ENCODE measurements around the gene KLF15. TPM values are rescaled to one million over a fixed set of nuclear protein-coding genes. Genes with fewer than 3 reads are reported as not detected.

KLF15 gene
- total RNA-seq (2014; rRNA removed; shearing (Covaris generic); ENCODE audit: low replicate concordance), result 0.22 and 0.26 TPM in 2 replicates

GRCh38 chr3:126357295-126358037, at the start of gene KLF15:
TSS of gene KLF15 (minus strand) at chr3:126357408. CDS start at chr3:126352922, 4,486 bp downstream.
- Histone ChIP-seq H3K36me3 (no peaks in the 10 kb centered on the region), H3K4me3 (peak within 1 kb of the TSS; percentile 38), H3K27me3 (peaks cover 20% of the 10 kb centered on the region), H3K9me3 (no peaks in the 10 kb centered on the region)
- DNase-seq, result peak; percentile 83

DNA sequence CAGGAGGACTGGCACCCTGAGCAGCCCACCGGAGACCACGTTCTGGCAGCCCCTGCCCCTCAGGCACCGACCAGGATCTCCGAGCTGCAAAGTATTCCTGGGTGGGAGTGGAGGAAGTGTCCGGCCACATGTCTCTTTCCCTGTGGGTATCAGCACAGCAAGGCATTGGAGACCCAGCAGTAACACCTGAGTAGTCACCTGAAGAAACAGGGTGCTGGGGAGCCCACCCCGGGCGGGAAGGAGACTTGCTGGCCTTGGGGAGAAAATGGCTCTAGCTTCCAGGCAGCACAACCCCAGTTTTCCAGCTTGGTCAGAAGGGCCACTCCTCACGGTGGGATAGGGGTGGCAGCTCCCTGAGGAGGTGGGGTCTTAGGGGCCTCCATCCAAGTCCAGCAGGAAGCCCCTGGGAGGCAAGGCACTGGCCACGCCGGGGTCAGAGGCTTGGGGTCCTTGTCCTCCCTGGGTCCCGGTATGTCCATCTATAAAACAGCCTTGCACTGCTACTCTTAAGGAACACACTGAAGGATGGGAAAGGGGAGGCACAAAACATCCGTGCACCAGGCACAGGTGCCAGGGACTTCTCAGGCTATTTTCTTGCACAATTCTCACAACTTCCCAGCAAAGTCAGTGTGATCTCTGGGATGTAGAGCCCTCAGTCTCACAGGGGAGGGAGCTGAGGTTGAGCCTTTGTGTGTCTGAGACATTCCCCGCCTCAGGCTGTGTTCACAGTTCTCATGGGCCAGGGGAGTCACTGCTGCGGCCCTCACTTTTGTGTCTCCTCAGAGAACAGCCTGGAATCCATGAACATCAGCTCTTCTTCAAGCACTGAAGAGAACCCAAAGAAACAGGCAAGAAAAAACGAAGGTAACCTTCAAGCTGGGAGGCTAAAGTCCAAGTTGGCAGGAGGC, 49.4 kb upstream of the KLF15 start:
- DNase-seq, result no peak
- no peak overlapping the region for H3K4me3 ChIP-seq
- H3K9me3 ChIP-seq, result no peaks in the 10 kb centered on the region
- no peaks in the 10 kb centered on the region for H3K36me3 ChIP-seq
- peaks cover 6% of the 10 kb centered on the region for H3K27me3 ChIP-seq

DNA sequence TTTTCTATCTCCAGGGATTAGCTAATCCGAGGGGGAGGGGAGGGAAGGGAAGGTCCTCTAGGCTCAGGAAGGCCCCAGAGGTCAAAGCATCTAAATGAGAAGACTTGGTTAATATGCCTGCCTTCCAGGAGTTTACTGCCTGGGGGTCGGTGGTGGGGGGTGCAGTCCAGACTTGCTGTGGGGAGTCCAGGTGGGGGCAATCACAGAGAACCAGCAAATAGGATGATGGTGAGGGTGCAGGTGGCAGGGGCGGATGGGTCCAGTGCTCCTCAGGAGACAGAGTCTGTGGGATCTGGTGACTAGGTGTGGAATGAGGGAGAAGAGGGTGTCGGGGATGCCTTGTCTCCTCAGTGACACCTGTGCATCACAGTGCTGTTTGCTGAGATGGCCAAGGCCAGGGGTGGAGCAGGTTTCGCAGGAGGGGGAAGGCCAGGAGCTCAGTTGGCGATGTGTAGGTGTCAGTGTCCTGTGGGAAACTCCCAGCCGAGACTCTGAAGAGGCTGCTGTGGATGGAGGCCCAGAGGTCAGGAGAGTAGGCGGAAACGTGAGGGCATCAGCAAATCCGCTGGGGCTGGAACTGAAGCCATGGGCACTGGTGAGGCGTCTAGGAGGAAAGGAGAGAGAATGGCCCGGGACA, 45.6 kb upstream of the KLF15 start:
- H3K27me3 ChIP-seq, result no peaks in the 10 kb centered on the region
- H3K36me3 ChIP-seq, result no peaks in the 10 kb centered on the region
- H3K9me3 ChIP-seq, result no peaks in the 10 kb centered on the region
- no peak overlapping the region for H3K4me3 ChIP-seq
- DNase-seq, result no peak

DNA sequence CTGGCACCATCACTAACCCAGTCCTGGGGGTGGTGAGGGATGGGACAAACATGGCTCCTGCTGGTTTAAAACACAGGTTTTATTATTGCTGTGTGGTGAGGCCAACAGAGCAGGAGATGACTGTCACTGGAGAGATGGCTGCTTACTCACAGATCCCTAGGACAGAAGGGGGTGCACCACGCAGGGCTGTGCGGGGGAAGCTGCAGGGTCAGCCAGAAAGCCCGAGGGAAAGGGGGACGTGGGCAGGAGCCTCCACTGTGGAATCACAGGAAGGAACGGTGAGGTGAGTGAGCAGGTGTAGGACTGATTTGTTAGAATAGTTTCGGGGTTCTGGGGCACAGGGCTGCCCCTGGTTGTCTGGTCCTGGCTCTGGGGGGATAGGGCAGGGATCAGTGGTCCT, 45.0 kb upstream of the KLF15 start:
- DNase-seq, result no peak
- Histone ChIP-seq H3K27me3 (no peaks in the 10 kb centered on the region), H3K36me3 (no peaks in the 10 kb centered on the region), H3K4me3 (no peak overlapping the region), H3K9me3 (no peaks in the 10 kb centered on the region)

DNA sequence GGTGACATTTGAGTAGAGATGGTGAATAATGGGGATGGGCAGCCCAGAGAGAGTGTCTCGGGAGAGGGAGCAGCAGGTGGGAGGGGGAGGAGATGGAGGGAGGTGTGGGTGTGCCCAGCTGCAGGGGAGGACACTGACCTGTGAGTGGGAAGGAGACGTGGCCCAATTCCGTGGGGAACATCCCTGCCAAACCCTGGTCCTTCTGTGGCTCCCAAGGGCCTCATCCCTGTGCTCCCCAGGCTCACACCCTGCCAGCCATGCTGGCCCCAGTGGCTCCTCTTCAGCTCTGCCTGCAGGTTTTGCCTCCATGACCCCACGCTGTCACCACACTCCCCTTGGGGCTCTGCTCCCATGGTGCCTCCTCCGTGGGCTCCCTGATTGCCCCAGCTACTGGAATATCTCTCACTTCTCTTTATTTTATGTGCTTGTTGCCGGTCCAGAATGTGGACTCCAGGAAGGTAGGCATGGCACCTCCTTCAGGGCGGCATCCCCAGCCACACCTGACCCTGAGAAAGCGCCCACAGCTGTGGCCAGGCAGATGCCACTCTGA, 44.5 kb upstream of the KLF15 start:
- H3K9me3 ChIP-seq, result no peaks in the 10 kb centered on the region
- no peaks in the 10 kb centered on the region for H3K36me3 ChIP-seq
- no peaks in the 10 kb centered on the region for H3K27me3 ChIP-seq
- H3K4me3 ChIP-seq, result no peak overlapping the region
- no peak for DNase-seq

DNA sequence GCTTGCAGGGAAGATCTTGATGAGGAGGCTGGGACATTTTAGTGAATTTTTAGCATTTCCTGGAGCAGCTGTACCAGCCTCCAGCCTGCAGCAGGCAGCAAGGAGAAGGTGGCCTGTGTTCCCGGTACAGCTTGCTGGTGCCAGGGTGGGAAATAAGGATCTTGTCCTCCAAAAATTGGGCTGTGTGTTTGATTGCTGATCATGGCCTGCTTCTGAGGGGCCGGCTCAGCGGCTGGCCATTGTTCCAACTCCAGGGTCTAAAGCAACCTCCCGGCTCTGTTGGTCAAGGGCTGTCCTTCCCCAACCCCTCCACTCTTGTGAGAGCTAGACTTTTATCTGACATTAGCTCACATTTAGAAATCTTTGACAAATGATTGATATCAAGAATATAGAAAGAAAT, 42.5 kb upstream of the KLF15 start:
- H3K9me3 ChIP-seq, result no peaks in the 10 kb centered on the region
- no peak overlapping the region for H3K4me3 ChIP-seq
- DNase-seq, result no peak
- H3K36me3 ChIP-seq, result no peaks in the 10 kb centered on the region
- H3K27me3 ChIP-seq, result no peaks in the 10 kb centered on the region

DNA sequence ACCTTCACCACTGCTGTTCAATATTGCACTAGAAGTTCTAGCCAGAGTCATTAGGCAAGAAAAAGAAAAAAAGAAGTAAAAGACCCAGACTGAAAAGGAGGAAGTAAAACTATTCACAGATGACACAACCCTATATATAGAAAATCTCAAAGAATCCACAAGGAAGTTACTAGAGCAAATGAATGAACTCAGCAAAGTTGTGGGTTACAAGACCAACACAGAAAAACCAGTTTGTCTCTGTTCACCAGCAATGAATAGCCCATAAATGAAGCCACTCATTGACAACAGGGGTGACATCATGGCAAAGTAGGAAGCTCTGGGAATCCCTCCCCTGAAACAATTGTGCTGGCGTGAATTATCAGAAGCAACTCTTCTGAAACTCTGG, 42.1 kb upstream of the KLF15 start:
- no peaks in the 10 kb centered on the region for H3K27me3 ChIP-seq
- DNase-seq, result no peak
- no peaks in the 10 kb centered on the region for H3K9me3 ChIP-seq
- H3K36me3 ChIP-seq, result no peaks in the 10 kb centered on the region
- no peak overlapping the region for H3K4me3 ChIP-seq

DNA sequence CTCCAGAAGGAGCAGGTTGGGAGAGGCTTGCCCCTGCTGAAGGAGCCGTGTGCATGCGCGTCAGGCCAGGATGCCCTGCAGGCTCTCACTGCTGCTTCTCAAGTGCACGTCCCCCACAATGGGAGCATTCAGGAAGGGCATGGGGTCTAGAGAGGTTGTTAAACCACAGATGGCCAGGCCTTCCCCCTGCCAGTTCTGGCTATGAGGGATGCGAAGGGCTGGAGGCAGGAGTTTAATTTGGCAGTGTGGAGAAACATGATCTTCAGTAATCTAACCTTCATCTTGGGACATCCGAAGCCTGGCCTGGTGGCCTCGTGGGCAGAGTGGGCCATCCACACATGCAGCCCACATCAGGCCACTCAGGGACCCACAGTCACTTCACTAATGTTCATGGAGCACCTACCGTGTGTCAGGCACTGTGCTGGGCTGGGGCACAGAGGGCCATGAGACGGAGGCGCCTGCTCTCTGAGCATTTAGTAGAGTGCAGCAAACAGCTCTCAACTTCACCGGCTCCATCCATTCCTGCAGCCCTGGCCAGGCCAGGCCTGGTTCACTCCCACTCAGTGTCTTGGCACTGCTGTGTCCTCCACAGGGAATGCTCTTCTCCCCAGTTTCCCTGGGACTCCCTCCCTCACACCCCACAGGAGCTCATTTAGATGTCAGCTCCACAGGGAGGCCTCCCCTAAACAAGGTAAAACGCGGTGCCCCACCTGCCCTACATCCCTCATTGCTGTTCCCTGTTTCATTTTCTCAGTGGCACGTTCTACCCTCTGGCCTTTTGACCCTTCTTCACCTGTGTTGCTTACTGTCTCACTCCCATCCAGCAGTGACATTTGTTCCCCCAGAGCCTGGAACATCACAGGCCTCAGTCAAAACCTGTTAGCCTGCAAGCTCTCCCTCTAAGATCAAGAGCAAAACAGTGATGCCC, 41.5 kb upstream of the KLF15 start:
- Histone ChIP-seq H3K27me3 (no peaks in the 10 kb centered on the region; the same call in 1 of the 2 replicates), H3K9me3 (no peaks in the 10 kb centered on the region), H3K4me3 (no peak overlapping the region), H3K36me3 (no peaks in the 10 kb centered on the region)
- DNase-seq, result no peak

GRCh38 chr3:126397610-126398422, 40.6 kb upstream of the KLF15 start:
- H3K27me3 ChIP-seq, result no peaks in the 10 kb centered on the region; the same call in 1 of the 2 replicates
- DNase-seq, result no peak

DNA sequence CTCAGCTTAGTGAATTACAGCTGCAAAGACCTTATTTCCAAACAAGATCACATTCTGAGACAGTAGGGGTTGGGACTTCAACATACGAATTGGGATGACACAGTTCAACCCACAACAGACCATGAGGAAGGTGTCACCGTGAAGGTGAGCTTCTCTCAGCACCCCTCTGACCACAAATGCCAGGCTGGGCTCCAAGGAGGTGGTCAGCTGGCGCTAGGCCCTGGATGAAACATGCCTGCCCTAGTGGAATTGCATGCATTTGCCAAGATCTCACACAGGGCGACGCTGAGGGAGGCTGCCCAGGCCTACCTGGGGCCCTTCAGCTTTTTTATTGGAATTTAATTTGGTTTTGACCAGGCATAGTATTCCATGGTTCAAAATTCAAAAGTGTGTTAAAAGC, 39.3 kb upstream of the KLF15 start:
- H3K4me3 ChIP-seq, result no peak overlapping the region

More at GRCh38 chr3:126397610-126398422, 40.6 kb upstream of the KLF15 start:
- Histone ChIP-seq H3K9me3 (no peaks in the 10 kb centered on the region), H3K36me3 (no peaks in the 10 kb centered on the region), H3K4me3 (no peak overlapping the region)

GRCh38 chr3:126395846-126396513, 38.8 kb upstream of the KLF15 start:
- DNase-seq, result no peak
- Histone ChIP-seq H3K27me3 (peaks cover 3% of the 10 kb centered on the region), H3K9me3 (no peaks in the 10 kb centered on the region), H3K4me3 (no peak overlapping the region), H3K36me3 (no peaks in the 10 kb centered on the region)

More for the DNA sequence above, 39.3 kb upstream of the KLF15 start:
- Histone ChIP-seq H3K27me3 (peaks cover 3% of the 10 kb centered on the region), H3K36me3 (no peaks in the 10 kb centered on the region), H3K9me3 (no peaks in the 10 kb centered on the region)
- no peak for DNase-seq

GRCh38 chr3:126394977-126395321, 37.7 kb upstream of the KLF15 start:
- H3K4me3 ChIP-seq, result no peak overlapping the region
- H3K27me3 ChIP-seq, result peaks cover 3% of the 10 kb centered on the region
- no peaks in the 10 kb centered on the region for H3K36me3 ChIP-seq
- DNase-seq, result no peak
- H3K9me3 ChIP-seq, result no peaks in the 10 kb centered on the region

DNA sequence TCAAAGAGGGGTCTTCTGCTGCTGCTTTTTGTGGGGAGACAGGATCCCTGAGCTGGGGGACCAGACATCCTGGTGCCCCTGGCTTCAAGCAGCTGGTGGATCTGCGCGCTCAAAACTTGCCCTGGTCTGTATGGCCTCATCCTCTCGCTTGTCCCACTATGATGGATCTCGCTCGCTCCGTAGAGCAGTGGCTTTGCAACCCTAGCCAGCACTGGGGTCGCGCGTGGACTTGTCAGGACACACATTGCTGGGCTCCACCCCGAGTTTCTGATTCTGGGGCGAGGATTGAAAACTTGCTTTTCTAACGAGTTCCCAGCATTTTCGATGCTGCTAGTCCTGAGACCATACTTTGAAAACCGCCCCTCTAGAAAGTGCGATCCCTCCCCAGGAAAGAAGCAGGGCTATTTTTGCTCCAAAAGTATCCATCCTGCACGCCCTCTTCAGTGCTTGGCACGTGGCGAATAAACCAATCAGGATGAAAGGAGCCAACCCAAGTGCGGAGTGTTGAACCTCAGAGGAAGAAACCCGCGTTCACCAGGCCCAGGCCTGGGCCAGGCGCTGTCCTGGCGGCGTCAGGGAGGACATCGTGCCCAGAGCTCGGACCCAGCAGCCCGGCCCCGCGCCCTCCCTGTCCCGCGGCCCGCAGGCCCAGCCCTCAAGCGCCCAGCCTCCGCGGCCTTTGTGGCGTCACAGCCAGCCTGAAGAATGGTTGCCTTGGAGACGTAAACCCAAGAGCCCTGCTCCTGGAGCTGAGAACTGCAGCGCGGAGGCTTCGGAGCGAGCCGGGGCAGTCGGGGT, 37.2 kb upstream of the KLF15 start, which contains the start of gene CFAP100:
CFAP100 (plus strand) TSS at position 731 of the 798 bp plus-strand sequence. CDS start 1,092 bp downstream, outside the sequence.
- Histone ChIP-seq H3K4me3 (no peak within 1 kb of the TSS), H3K9me3 (no peaks in the 10 kb centered on the region), H3K27me3 (peaks cover 3% of the 10 kb centered on the region), H3K36me3 (no peaks in the 10 kb centered on the region)
- DNase-seq, result no peak

GRCh38 chr3:126393563-126393962, 36.4 kb upstream of the KLF15 start:
- H3K27me3 ChIP-seq, result peaks cover 3% of the 10 kb centered on the region
- no peaks in the 10 kb centered on the region for H3K9me3 ChIP-seq
- no peaks in the 10 kb centered on the region for H3K36me3 ChIP-seq
- no peak overlapping the region for H3K4me3 ChIP-seq
- DNase-seq, result no peak
